Inflammatory macrophage treated with lipopolysaccharide for 4 hours (primary cell): ENCODE results near the gene KSR2.
"Not testable (repeated sequence)": the region's sequence is repeated elsewhere in the genome, so short reads cannot be mapped to it uniquely, and the experiment has no call there.

ENCODE experiments used
- DNase-seq: peaks from one replicate; pipeline ENCODE4 v3.0.0-alpha.2; 2020

Gene KSR2

DNA sequence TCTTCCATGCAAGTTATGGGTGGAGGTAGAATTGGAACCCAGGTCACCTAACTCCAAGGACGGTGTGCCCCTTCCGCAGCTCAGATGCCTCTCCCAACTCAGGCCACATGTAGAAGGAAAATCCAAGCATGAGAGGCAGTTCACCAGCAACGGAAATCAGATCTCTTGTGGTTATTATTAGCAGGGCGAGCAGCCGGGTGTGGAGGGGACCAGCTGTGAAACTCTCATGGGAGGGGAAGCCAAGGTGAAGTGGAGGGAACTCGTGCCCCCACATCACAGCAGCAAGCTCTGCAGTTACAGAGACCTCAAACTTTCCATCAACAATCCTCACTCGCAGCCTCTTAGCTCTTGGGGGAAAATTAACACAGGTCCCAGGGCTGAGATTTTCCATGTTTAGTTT is 79.7 kb downstream of the KSR2 start:
- no peak for DNase-seq

DNA sequence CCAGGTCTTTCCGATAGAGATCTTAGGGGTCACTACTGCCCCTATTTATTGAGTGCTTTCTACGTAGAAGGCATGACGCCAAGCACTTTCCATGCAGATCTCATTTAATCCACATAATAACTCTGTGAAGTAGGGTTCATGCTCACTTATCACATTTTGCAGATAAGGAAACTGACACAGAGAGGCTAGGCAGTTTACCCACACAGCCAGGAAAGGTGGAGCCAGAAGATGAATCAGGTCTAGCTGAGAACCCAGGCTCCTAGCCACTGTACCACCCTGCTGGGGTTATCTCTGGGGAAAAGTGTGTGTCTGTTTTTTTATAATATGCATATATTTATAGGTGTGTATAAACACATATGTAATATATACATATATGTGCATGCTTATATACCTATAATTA is 83.6 kb downstream of the KSR2 start:
- DNase-seq = no peak

DNA sequence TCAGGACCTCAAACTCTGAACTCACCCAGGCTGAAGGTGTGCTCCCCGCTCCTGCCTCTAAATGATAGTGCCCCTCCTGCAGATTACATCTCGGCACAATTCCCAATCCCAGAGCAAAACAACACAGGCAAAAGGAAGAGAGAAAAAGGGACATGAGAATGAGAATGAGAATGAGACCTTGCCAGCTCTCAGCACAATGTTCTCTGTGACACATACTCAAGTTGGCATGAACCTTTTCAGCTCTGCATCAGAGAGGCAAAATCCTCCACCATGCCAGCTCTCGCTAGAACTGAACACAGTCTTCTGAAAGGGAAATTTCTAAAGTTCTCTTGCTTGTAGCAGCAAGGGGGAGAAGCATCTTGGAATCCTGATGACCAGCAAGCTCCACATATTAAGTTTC is 84.6 kb downstream of the KSR2 start:
- no peak for DNase-seq

DNA sequence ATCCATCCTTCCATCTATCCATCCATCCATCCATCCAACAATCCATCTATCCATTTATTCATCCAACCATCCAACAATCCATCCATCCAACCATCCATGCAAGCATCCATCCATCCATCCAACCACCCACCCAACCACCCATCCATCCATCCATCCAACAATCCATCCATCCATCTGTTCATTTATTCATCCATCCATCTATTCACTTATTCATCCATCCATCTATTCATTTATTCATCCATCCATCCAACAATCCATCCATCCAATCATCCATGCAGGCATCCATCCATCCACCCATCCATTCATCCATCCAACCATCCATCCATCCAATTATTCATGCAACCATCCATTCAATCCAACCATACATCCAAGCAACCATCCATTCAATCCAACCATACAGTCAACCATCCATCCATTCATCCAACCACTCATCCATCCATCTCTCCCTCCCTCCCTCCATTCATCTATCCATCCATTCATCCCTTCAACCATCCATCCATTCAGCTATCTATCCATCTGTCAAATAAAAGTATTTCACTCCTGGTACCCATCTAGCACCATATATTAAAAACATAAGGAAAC is 86.1 kb downstream of the KSR2 start:
- DNase-seq = no peak

DNA sequence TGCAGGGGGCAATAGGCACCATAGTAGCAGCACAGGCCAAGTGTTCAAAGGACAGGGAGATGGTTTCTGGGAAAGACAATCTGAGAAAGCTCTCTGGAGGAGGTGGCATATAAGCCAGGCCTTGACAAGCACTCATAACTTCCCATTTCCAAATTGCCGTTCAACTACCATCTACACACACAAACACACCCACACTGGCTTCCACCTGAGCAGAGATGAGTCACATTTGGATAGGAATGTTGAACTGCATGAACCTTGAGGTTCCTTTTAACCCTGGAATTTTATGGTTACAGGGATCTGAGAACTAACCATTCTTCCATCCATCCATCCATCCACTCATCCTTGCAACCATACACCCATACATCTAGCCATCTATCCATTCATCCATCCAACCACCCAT is 86.6 kb downstream of the KSR2 start:
- no peak for DNase-seq

DNA sequence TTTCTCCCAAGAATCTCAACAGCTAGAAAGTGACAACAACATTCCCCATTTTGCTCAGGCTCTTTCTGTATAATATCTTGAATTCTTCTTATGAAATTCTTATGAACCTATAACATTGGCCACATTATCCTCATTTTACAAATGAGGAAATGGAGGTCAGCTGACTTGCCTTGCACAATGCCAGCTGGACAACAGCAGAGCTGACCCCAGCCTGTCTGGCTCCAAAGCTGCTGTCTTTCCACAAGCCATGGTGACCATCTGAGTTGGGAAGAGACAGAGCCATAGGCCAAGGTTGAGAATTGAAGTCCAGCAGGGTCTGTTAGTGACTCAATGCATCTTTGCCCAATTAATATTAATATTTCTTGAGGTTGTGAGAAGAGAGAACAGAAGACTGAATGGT is 87.3 kb downstream of the KSR2 start:
- peak; percentile 19 for DNase-seq

DNA sequence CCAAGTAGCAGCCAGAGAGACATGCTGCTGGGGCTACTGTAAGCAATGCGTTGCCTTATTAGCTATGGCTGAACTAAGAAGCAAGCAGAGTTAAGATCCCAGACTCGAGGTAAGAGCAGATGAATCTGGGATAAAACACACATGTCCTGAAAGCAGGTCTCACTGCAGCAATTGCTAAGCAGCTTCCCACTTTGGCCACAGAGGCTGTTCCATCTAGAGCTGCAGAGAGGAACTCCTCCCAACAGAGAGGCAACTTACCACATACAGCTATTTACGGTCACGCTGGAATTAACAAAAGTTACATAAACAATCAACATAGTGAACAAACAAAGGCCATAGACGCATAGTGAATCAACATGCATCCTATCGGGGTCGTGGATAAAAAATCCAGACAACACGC is 90.2 kb downstream of the KSR2 start:
- no peak for DNase-seq

DNA sequence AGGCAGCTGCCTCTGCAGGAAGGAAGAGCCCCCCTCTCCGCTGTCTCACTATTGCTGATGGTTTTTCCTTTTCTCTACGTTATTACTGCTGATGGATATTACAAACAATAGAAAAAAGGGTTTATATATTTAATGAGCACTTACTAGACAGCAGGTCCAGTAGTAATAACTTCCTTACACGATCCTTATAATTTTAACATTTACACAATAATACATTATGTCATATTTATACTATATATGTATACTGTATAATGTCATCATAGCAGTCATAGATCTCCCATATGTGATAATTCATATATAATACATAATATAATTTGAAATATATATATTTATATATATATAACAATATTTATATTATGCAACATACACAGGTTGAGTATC is 92.4 kb downstream of the KSR2 start:
- no peak for DNase-seq

DNA sequence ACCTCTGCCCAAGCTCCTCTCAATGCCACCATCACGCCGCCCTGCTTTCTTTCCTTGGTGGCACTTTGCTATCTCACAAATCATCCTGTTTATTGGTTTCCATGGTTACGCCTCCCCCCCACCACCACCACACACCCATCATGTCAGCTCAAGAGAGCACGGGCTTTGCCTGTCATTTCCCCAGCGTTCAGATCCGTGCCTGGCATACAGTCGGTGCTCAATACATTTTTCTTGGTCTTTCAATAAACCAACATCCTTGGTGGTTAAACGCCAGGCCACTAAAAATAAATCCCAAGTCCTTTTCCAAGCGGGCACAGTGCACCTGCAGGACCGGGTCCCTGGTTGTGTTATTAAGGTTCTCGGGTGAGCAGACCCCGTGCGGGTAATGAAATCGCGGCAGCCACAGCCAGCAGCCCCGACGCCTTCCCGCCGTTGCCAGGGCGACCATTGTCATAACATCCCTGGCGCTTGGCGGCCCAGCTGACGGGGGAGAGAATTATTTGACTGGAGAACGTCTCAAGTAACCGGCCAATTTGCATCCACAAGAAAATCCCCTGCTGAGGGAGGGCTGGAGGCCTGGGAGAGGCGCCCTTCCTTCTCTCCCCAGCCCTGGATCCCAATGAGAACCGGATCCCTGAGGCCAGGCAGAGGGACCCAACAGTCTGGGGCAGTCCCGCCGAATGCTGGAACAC is 92.9 kb downstream of the KSR2 start:
- DNase-seq = no peak

DNA sequence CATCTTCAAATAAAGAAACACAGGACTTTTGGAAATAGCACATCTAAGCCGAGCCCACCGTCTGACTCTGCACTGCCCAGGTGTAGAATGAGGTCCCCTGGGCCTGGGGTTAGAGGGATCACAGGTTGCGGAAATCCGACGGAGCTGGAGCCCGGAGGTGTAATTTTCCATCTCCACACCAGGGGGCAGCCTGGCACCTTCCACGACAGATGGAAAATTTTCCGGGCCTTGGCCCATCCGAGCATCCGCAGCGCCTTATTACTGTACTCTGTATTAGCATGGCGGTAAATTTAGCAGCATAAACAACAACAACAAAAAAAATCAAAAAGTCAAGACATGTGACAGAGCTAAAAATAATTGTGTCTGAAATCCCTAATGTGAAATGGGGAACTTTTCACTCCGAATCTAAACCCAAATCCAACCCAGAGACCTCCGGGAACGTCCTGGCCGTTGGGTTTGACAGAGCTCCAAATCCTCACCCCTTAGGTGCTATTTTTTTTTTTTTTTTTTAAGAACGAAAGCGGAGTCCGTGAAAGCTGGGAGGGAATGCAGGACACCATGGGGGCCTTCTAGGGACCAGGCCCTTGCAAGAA is 93.9 kb downstream of the KSR2 start:
- DNase-seq = peak; percentile 52

DNA sequence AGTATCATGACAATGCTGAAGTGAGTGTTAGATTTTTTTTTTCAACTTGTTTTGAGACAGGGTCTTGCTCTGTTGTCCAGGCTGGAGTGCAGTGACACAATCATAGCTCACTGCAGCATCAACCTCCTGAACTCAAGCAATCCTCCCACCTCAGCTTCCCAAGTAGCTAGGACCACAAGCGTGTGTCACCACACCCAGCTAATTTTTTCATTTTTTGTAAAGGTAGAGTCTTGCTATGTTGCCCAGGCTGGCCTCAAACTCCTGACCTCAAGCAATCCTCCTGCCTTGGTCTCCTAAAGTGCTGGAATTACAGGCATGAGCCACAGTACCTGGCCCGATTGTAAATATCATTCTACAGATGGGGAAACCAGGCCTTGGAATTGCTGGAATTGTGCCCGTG is 94.6 kb downstream of the KSR2 start:
- DNase-seq = not testable (repeated sequence)

DNA sequence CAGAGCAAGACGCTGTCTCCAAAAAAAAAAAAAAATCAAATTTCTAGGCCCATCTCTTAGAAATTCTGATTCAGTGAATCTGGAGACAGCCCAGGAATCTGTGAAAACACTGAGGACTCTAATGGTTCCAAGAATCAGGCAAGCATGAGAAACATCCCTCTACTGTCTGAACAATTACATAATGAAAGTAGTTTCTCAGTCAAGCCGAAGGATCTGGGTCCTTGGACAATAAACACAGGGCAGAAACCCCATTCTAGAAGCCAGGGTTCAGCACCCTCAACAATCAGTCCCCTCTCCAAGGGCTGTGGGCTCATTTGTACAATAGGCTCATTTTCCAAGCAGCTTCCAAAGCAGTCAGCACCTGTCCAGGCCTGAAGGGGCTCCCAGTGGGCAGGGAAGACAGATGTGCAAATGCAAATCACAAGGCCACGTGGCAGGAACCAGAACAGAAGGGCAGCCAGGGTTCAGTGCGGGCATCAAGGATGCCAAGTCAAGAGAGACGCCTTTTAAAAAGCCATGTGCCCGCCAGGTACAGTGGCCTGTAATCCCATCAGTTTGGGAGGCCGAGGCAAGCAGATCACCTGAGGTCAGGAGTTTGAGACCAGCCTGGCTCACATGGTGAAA is 96.1 kb downstream of the KSR2 start:
- DNase-seq = no peak

DNA sequence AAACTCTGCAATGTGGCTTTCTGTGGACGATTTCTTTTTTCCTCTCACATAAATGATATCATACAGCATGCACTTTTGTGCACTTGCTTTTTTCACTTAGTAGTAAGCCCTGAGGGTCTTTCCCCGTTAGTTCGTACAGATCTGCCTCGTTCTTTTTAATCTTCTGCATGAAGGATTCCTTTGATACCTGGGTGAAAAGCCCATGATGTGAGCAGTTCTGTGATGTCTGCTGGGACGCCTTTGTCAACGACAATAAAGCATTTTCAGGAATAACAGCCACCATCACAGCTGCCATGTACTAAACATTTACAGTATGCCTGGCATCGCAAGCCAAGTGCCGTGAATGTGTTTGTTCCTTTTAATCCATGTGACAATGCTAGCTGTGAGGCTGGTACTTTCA is 99.2 kb downstream of the KSR2 start:
- no peak for DNase-seq

DNA sequence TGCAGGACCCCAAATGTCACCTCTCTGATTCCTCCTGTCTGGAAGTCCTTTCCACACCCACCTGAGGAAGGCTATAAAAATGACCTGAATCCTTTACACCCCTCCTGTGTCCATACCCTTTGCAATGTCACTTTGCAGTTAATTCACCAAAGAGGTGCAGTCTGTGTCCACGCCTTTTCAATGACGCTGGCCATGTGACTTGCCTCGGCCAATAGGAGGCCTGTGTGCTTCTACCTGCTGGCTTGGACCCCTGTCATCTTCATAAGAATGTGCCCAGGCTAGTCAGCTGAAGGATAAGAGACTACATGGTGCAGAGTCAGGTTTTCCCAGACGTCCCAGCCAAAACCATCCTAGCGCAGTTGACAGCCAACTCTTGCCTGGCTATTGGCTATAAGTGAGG is 101.4 kb downstream of the KSR2 start:
- no peak for DNase-seq

DNA sequence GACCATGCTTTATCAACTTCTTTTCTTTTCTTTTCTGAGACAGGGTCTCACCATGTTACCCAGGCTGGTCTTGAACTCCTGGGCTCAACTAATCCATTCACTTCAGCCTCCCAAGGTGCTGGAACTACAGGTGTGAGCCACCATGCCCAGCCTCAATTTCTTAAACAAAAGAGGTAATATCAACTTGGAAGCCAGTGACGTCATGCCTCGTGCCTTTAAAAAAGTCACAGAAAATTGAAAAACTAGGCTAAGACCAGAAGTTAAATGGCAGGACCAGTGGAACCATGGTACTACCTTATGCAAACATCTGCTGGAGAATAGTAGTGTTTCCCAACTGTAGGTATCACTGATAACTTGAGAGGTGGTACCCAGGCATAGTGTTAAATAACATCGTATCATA is 103.3 kb downstream of the KSR2 start:
- no peak for DNase-seq

DNA sequence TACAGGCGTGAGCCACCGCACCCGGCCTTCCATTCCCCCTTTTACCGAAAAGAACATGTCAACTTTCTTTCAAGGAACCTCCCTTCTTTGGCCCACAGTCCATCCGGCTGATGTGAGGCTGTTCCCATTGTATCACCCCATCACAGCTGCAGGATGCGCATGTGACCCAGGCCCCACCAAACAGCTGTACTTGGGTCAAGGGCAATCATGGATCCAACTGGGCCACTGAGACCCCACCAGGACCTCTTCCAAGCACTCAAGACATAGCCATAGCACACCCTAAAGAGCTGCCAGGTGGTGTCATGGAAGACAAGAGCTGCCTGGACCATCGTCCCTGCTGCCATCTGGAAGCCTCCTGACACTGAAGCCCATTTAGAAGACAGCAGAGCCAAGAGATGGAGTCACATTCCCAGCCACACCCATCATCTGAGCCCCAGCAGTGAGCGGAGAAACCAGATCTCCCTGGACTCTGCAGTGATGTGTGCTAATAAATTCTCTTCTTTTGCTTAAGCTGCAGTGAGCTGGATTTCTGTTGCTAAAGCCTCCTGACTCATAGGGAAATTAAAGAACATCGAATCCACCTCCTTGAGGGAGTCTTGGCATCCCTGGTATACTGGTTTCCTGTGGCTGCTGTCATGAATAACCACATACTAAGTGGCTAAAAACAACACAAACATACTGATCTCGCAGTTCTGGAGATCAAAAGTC is 105.6 kb downstream of the KSR2 start:
- no peak for DNase-seq

DNA sequence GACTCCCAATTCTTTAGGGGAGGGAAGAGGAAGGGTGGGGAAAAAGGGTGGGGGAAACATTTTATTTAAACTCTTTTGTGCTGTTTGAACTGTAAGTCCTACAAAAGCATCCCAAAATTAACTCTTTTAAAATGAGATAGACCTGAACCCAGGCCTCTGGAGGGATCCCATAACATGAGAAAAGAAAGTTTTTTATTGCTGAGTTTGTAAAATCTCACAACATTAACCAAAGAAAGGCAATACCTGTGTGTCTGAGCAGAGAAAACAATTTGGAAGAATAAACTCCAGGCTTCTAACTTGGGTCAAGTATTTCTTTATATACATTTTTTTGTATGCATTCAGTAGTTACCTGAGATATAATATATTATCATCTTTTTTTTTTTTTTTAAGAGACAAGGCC is 107.1 kb downstream of the KSR2 start:
- no peak for DNase-seq

DNA sequence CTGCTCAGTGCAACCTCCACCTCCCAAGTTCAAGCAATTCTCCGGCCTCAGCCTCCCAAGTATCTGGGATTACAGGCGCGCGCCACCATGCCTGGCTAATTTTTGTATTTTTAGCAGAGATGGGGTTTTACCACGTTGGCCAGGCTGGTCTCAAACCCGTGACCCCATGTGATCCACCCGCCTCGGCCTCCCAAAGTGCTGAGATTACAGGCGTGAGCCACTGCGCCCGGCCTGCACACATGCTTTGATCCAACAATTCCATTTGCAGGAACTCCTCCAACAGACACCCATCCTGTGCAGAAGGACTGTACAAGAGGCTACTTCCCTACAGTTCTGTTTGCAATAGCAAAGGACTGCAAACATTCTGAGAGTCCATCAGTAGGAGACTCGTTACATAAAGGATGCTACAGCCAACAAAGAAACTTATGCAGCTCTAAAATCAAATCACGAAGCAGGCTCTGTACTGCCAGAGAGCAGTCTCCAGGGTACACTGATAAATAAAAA is 108.0 kb downstream of the KSR2 start:
- DNase-seq = not testable (repeated sequence)

DNA sequence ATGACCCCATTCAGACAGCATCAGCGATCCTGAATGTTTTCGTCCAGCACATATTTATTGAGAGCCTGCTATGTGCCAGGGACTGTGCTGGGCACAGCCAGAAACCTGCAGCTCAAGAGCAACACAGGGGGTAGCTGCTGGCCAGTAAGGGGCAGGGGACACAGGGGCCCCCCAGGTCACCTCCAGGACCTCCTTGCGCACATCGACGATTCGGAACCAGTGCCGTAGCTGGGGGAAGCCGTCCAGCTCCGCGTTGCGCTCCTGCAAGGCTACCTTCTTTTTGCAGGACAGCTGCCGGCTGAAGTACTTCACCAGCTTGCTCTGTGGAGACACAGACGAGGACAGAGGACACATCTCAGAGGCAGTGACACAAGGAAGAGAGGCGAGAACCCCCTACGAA is 108.7 kb downstream of the KSR2 start:
- DNase-seq = no peak

DNA sequence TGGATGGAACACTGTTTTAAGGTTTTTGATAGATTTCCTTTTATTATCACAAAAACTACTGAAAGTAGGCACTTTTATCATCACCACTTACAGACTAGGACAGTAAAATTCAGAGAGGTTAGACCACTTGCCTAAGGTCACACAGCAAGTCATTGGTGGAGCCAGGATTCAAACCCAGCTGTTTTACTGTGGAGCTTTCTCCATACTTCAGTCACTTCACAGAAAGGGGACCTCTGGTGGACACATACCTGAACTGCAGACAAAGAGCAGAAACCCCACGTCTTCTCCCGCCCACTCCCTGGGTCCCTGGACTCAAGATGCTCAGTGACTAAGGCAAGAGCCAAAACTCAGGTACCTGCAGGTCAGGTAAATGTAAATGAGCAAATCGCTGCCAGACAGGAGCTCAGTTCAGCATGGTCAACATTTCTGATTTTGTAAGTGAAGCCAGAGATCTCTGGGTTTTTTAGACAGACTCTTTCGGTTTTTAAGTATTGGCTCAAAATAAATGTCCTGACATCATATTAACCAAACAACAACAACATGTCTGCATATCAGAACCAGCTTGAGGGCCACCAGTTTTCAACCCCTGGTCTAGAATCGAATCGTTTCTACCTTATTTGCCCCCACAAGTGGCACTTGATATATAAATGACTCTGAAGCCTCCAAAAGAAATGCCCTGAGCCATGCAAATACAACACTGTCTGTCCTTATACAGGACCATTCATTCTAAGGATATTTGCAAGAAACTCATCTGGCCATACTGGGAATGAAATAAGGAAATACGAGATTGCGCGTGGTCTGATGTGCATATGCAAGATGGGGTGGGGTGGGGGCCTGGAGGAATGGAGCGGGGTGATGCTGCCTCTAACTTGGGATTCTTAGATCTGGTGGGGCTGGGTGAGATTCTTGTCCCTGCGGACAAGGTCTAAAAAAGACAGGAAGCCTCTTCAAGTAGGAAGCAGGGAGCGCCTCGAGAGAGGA is 110.9 kb downstream of the KSR2 start:
- DNase-seq = peak; percentile 62

DNA sequence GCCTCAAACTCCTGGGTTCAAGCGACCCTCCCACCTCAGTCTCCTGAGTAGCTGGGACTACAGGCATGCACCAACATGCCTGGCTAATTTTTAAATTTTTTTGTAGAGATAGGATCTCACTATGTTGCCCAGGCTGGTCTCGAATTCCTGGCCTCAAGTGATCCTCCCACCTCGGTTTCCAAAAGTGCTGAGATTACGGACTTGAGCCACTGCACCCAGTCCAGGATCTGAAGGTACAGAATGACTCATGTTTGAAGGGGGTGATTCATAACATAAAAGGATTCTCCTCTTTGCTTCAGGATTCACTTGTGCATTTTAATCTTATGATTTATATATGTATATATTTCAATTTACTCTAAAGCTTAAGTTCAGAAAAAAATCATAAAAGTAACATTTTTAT is 111.7 kb downstream of the KSR2 start:
- not testable (repeated sequence) for DNase-seq

DNA sequence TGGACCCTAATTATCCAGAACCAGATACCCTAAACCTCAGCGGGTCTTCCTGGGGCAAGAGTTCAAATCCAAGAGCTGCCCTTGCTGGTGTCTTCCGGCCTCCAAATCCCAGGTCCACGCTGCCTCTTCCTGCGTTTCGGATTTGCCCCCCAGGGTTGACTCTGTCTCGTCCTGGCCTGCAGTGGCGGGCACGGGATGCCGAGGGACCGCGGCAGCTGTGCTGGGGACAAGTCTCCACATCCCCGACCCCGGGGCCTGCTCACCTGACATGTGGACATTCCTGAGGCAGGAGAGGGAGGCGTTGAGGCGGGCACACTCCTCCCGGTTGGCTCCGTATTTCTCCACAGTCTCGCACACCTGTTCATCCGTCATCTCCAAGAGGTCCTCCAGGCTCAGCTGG is 113.6 kb downstream of the KSR2 start:
- no peak for DNase-seq
